Breast epithelium (tissue), 3 donors: ENCODE data around the gene ZNF217.
"Not testable (repeated sequence)": the region's sequence is repeated elsewhere in the genome, so short reads cannot be mapped to it uniquely, and the experiment has no call there.

Experiments
- POLR2A ChIP-seq: fragments of 450-650 bp; IDR thresholded peaks from one replicate; pipeline ENCODE4 v1.6.1; 2016; ENCODE audit warnings: antibody characterized with exemption, mild to moderate bottlenecking, moderate library complexity
- POLR2AphosphoS5 ChIP-seq, 3 donors: sonication (generic); formaldehyde crosslinking; IDR thresholded peaks; one replicate each; pipeline ENCODE4 v1.6.1; 2017; ENCODE audit warnings: antibody characterized with exemption in 3 of 3
- TF ChIP-seq, protein P1 (sequence below), 3 donors: fragments of 450-650 bp; IDR thresholded peaks; one replicate each; pipeline ENCODE4 v1.5.1; 2016 to 2017; ENCODE audit warnings: antibody characterized with exemption in 3 of 3, mild to moderate bottlenecking in 3 of 3, moderate library complexity in 3 of 3

DNA sequence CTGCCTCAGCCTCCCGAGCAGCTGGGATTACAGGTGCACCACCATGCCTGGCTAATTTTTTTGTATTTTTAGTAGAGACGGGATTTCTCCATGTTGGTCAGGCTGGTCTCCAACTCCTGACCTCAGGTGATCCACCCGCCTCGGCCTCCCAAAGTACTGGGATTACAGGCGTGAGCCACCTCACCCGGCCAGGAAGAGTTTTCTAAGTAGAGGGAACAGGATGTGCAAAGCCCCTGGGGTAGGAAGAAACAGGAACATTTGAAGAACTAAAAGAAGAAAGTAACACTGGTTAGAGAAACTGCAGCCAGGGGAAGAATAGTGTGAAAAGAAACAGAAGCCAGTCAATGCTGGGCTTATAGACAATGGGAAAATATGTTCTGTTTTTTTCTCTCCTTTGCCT lies 35.1 kb upstream of the ZNF217 start:
- TF ChIP-seq, protein P1, sequence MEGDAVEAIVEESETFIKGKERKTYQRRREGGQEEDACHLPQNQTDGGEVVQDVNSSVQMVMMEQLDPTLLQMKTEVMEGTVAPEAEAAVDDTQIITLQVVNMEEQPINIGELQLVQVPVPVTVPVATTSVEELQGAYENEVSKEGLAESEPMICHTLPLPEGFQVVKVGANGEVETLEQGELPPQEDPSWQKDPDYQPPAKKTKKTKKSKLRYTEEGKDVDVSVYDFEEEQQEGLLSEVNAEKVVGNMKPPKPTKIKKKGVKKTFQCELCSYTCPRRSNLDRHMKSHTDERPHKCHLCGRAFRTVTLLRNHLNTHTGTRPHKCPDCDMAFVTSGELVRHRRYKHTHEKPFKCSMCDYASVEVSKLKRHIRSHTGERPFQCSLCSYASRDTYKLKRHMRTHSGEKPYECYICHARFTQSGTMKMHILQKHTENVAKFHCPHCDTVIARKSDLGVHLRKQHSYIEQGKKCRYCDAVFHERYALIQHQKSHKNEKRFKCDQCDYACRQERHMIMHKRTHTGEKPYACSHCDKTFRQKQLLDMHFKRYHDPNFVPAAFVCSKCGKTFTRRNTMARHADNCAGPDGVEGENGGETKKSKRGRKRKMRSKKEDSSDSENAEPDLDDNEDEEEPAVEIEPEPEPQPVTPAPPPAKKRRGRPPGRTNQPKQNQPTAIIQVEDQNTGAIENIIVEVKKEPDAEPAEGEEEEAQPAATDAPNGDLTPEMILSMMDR (IDR thresholded peaks at IDR 0.05) = not testable (repeated sequence)
- not testable (repeated sequence) for TF ChIP-seq POLR2A; POLR2AphosphoS5 (IDR thresholded peaks at IDR 0.05)
